Effector memory CD4-positive, alpha-beta T cell (primary cell): ENCODE results near the gene CALML5.

Experiments
- DNase-seq, 3 donors: peaks; one replicate each; pipeline ENCODE4 v3.0.0-alpha.2; 2020
- H3K27ac ChIP-seq: 2 replicates; pipeline ENCODE4 v1.7.0; 2013; ENCODE audit warnings: mild to moderate bottlenecking, low read length, moderate library complexity; ENCODE audit not compliant: insufficient read depth, poor library complexity, severe bottlenecking
- H3K27me3 ChIP-seq: replicated peaks from 2 replicates; pipeline ENCODE4 v1.7.0; 2013; ENCODE audit warnings: mild to moderate bottlenecking, low read length; ENCODE audit not compliant: insufficient read depth, control insufficient read depth, poor library complexity, severe bottlenecking
- H3K36me3 ChIP-seq: 2 replicates; pipeline ENCODE4 v1.7.0; 2013; ENCODE audit warnings: mild to moderate bottlenecking, low read length, moderate library complexity; ENCODE audit not compliant: control insufficient read depth, insufficient read depth
- H3K4me1 ChIP-seq: 2 replicates; pipeline ENCODE4 v1.7.0; 2013; ENCODE audit warnings: low read length, mild to moderate bottlenecking; ENCODE audit not compliant: control insufficient read depth, insufficient read depth, poor library complexity, severe bottlenecking
- H3K4me3 ChIP-seq: 2 replicates; pipeline ENCODE4 v1.7.0; 2013; ENCODE audit warnings: low read length, low read depth, mild to moderate bottlenecking; ENCODE audit not compliant: insufficient read depth, poor library complexity, severe bottlenecking
- H3K9me3 ChIP-seq: 2 replicates; pipeline ENCODE4 v1.7.0; 2013; ENCODE audit warnings: mild to moderate bottlenecking, low read length, moderate library complexity; ENCODE audit not compliant: control insufficient read depth

CALML5 gene

DNA sequence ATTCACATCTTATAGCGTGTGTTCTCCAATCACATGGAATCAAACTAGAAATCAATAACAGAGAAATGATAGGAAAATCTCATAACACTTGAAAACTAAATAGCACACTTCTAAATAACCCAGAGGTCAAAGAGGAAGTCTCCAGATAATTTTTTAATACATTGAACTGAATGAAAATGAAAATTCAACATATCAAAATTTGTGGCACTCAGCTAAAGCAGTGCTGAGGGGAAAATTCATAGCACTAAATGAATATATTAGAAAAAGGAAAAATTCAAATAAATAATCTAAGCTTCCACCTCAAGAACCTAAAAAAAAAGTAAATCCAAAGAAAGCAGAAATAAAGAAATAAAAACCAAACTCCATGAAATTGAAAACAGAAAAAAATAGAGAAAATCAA is 42.7 kb upstream of the CALML5 start:
- H3K9me3 ChIP-seq = no peaks in the 10 kb centered on the region
- no peaks in the 10 kb centered on the region for H3K36me3 ChIP-seq
- H3K27me3 ChIP-seq = no peaks in the 10 kb centered on the region
- no peak overlapping the region for H3K27ac ChIP-seq
- H3K4me1 ChIP-seq = no peaks in the 10 kb centered on the region
- no peak overlapping the region for H3K4me3 ChIP-seq
- DNase-seq = no peak

DNA sequence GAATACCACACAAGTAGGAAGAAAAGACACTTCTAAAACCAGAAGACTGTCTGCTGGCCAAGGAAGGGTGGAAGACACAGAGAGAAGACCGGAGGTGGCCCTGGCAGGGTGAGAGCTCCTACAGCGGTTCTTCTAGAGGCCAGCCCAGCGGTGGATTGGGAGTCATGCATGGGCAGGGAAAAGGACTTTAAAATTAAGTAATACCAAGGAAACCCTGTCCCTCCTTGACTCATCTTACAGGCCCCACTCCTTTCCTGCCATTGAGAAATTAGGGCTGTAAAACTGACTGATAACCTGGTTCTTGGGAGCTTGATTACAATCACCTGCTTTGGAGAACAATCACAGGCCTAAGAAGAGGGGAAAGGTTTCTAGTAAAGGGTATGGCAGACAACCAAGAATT is 41.5 kb upstream of the CALML5 start:
- Histone ChIP-seq H3K9me3 (no peaks in the 10 kb centered on the region), H3K4me1 (no peaks in the 10 kb centered on the region), H3K36me3 (no peaks in the 10 kb centered on the region), H3K27ac (no peak overlapping the region), H3K4me3 (no peak overlapping the region), H3K27me3 (no peaks in the 10 kb centered on the region)
- no peak for DNase-seq

- H3K36me3 ChIP-seq = no peaks in the 10 kb centered on the region
- H3K4me1 ChIP-seq = no peaks in the 10 kb centered on the region
- H3K27ac ChIP-seq = no peak overlapping the region
- no peaks in the 10 kb centered on the region for H3K9me3 ChIP-seq
- H3K4me3 ChIP-seq = no peak overlapping the region
- DNase-seq = no peak
- no peaks in the 10 kb centered on the region for H3K27me3 ChIP-seq
Measured at GRCh38 chr10:5540080-5540479, 40.7 kb upstream of the CALML5 start.

DNA sequence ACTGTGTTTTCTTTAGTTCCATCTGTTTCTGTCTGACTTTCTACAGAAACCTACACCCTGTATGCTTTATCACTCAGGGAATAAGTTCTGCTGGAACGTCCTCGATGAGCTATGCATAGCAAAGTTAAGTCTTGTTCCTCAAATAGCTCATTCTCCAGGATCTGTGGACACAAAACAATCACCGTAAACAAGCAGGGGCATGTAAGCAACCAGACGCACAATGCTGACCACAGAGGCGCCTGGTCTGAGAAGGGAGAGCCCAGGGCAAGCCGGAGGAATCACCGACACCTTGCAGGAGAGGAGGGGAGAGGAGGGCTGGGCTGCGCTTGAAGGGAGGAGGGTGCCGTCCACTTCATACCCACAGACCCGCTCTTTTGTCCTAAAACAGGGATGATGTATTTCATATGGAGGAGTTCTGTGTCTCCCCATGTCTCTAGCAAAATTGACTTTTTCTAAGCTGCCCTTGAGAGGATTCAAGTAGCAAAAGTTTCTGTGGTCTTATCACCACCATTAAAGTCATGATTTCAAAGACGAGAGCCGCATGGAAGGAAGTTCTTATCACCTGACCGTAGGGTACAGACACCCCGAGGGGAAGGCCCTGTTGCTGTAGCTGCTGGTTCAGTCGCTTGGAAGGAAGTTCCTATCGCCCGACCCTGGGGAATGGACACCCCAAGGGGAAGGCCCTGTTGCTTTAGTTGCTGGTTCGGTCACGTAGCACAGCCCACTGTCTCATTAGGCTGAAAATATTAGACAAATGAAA is 39.7 kb upstream of the CALML5 start:
- Histone ChIP-seq H3K27me3 (no peaks in the 10 kb centered on the region), H3K27ac (no peak overlapping the region), H3K4me3 (no peak overlapping the region), H3K36me3 (no peaks in the 10 kb centered on the region), H3K4me1 (no peaks in the 10 kb centered on the region), H3K9me3 (no peaks in the 10 kb centered on the region)
- DNase-seq = no peak

- Histone ChIP-seq H3K36me3 (no peaks in the 10 kb centered on the region), H3K4me3 (no peak overlapping the region), H3K27ac (no peak overlapping the region), H3K27me3 (no peaks in the 10 kb centered on the region), H3K4me1 (no peaks in the 10 kb centered on the region), H3K9me3 (no peaks in the 10 kb centered on the region)
- no peak for DNase-seq
Measured at GRCh38 chr10:5538446-5538845, 39.1 kb upstream of the CALML5 start.

DNA sequence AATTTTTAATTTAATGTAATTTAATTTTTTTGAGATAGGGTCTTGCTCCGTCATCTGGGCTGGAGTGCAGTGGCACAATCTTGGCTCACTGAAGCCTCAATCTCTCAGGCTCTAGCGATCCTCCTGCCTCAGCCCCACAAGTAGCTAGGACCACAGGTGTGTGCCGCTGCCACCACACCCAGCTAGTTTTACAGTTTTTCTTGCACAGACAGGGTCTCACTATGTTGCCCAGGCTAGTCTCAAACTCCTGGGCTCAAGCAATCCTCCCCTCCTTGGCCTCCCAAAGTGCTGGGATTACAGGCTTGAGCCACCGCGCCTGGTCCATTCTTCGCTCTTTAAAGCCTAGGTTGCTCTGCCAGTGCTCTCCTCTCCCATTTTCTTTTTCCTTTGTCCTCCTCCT is 38.3 kb upstream of the CALML5 start:
- Histone ChIP-seq H3K4me3 (no peak overlapping the region), H3K27ac (no peak overlapping the region), H3K4me1 (no peaks in the 10 kb centered on the region), H3K9me3 (no peaks in the 10 kb centered on the region), H3K36me3 (no peaks in the 10 kb centered on the region), H3K27me3 (no peaks in the 10 kb centered on the region)
- DNase-seq = no peak

- Histone ChIP-seq H3K4me1 (no peaks in the 10 kb centered on the region), H3K9me3 (no peaks in the 10 kb centered on the region), H3K36me3 (no peaks in the 10 kb centered on the region), H3K27me3 (no peaks in the 10 kb centered on the region), H3K4me3 (no peak overlapping the region), H3K27ac (no peak overlapping the region)
- DNase-seq = no peak
Measured at GRCh38 chr10:5536486-5537081, 37.2 kb upstream of the CALML5 start.

- Histone ChIP-seq H3K9me3 (no peaks in the 10 kb centered on the region), H3K4me1 (no peaks in the 10 kb centered on the region), H3K27ac (no peak overlapping the region), H3K36me3 (no peaks in the 10 kb centered on the region), H3K4me3 (no peak overlapping the region), H3K27me3 (no peaks in the 10 kb centered on the region)
- DNase-seq = no peak
Measured at GRCh38 chr10:5534880-5535856, 35.8 kb upstream of the CALML5 start.

GRCh38 chr10:5534051-5534821 is 34.9 kb upstream of the CALML5 start:
- DNase-seq = no peak
- H3K36me3 ChIP-seq = no peaks in the 10 kb centered on the region
- H3K27me3 ChIP-seq = no peaks in the 10 kb centered on the region
- H3K27ac ChIP-seq = no peak overlapping the region
- no peaks in the 10 kb centered on the region for H3K4me1 ChIP-seq
- H3K9me3 ChIP-seq = no peaks in the 10 kb centered on the region
- no peak overlapping the region for H3K4me3 ChIP-seq
